ENCODE results near the gene SPAG4.

SPAG4 gene

GRCh38 chr20:35615667-35616464, at the start of gene SPAG4:
SPAG4 (plus strand) TSS chr20:35615829; CDS start chr20:35616004, 175 bp downstream.
- no peak for DNase-seq (ENCODE audit: low read depth)

GRCh38 chr20:35568645-35569044, 47.0 kb upstream of the SPAG4 start:
- no peak for DNase-seq (ENCODE audit: low read depth)

GRCh38 chr20:35571555-35571954, 44.1 kb upstream of the SPAG4 start:
- DNase-seq (ENCODE audit: low read depth) = no peak

- DNase-seq (ENCODE audit: low read depth) = no peak
These were observed 42.8 kb upstream of the SPAG4 start for GRCh38 chr20:35572838-35573237.

- no peak for DNase-seq (ENCODE audit: low read depth)
These were observed 39.7 kb upstream of the SPAG4 start for GRCh38 chr20:35575958-35576357.

GRCh38 chr20:35576816-35577215, 38.8 kb upstream of the SPAG4 start:
- no peak for DNase-seq (ENCODE audit: low read depth)

GRCh38 chr20:35578469-35578868, 37.2 kb upstream of the SPAG4 start:
- DNase-seq (ENCODE audit: low read depth) = no peak

GRCh38 chr20:35579196-35579595, 36.4 kb upstream of the SPAG4 start:
- DNase-seq (ENCODE audit: low read depth) = no peak

- no peak for DNase-seq (ENCODE audit: low read depth)
These were observed 33.5 kb upstream of the SPAG4 start for GRCh38 chr20:35582131-35582530.

GRCh38 chr20:35582741-35583404, 32.8 kb upstream of the SPAG4 start:
- DNase-seq (ENCODE audit: low read depth) = no peak

- no peak for DNase-seq (ENCODE audit: low read depth)
These were observed 31.7 kb upstream of the SPAG4 start for GRCh38 chr20:35583636-35584560.

GRCh38 chr20:35586751-35587425, 28.7 kb upstream of the SPAG4 start:
- DNase-seq (ENCODE audit: low read depth) = no peak

- DNase-seq (ENCODE audit: low read depth) = no peak
These were observed 28.2 kb upstream of the SPAG4 start for GRCh38 chr20:35587436-35587835.

GRCh38 chr20:35588397-35588796, 27.2 kb upstream of the SPAG4 start:
- DNase-seq (ENCODE audit: low read depth) = no peak

GRCh38 chr20:35592339-35592974, 23.2 kb upstream of the SPAG4 start:
- DNase-seq (ENCODE audit: low read depth) = no peak

- DNase-seq (ENCODE audit: low read depth) = no peak
These were observed 20.2 kb upstream of the SPAG4 start for GRCh38 chr20:35595456-35595855.

GRCh38 chr20:35595901-35596300, 19.7 kb upstream of the SPAG4 start:
- no peak for DNase-seq (ENCODE audit: low read depth)

GRCh38 chr20:35597186-35597585, 18.4 kb upstream of the SPAG4 start:
- no peak for DNase-seq (ENCODE audit: low read depth)

GRCh38 chr20:35598476-35598875, 17.2 kb upstream of the SPAG4 start:
- DNase-seq (ENCODE audit: low read depth) = no peak

GRCh38 chr20:35598899-35599775, 16.5 kb upstream of the SPAG4 start:
- DNase-seq (ENCODE audit: low read depth) = no peak

GRCh38 chr20:35599776-35600120, 15.9 kb upstream of the SPAG4 start:
- no peak for DNase-seq (ENCODE audit: low read depth)

Measured in HS-5 (cell line).